Measurements from ENCODE around the gene KRT83. TPM values are rescaled to one million over a fixed set of nuclear protein-coding genes. Genes with fewer than 3 reads are reported as not detected.

KRT83 gene
- total and polyA plus RNA-seq, 4 donors = not detected

DNA sequence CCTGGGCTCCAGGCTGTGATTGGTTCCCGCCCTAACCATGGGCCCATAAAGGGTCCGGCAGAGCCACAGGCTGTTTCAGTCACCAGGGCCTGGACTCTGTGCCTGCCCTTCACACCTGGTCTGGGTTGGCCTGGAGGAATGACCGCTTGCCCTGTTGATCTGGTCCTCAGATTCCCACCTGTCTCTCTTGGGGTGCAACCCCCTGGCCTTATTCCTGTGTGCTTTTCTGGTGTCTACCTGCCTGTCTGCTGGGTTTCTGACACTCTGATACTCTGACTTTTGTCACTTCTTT, 2.9 kb upstream of the KRT83 start:
- no peak for DNase-seq
- Histone ChIP-seq H3K4me3 (no peak overlapping the region), H3K4me1 (ENCODE audit: control insufficient read depth in 5 of 5, insufficient read depth in 5 of 5, low read length in 5 of 5) (no peaks in the 10 kb centered on the region), H3K9me3 (ENCODE audit: control insufficient read depth in 4 of 4, insufficient read depth in 3 of 4, low read length in 3 of 4) (no peaks in the 10 kb centered on the region), H3K9ac (ENCODE audit: insufficient read depth in 1 of 2, low read length in 2 of 2) (no peak overlapping the region), H3K27me3 (ENCODE audit: control insufficient read depth in 3 of 3, insufficient read depth in 3 of 3, low read length in 2 of 3) (peaks cover 0 to 11% (median 8%) of the 10 kb centered on the region in 3 donors), H3K27ac (ENCODE audit: low read depth in 1 of 2, low read length in 1 of 2) (no peak overlapping the region), H3K36me3 (ENCODE audit: control insufficient read depth in 4 of 4, insufficient read depth in 4 of 4, low read length in 4 of 4) (no peaks in the 10 kb centered on the region)
- TF ChIP-seq, protein P1, sequence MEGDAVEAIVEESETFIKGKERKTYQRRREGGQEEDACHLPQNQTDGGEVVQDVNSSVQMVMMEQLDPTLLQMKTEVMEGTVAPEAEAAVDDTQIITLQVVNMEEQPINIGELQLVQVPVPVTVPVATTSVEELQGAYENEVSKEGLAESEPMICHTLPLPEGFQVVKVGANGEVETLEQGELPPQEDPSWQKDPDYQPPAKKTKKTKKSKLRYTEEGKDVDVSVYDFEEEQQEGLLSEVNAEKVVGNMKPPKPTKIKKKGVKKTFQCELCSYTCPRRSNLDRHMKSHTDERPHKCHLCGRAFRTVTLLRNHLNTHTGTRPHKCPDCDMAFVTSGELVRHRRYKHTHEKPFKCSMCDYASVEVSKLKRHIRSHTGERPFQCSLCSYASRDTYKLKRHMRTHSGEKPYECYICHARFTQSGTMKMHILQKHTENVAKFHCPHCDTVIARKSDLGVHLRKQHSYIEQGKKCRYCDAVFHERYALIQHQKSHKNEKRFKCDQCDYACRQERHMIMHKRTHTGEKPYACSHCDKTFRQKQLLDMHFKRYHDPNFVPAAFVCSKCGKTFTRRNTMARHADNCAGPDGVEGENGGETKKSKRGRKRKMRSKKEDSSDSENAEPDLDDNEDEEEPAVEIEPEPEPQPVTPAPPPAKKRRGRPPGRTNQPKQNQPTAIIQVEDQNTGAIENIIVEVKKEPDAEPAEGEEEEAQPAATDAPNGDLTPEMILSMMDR (IDR thresholded peaks at IDR 0.05; ENCODE audit: control extremely low read depth, extremely low read depth) = no peak
- WGBS, 2 donors = 90 to 92% methylated on average over 3 of the region's 3 CpGs
- no peak for ATAC-seq (ENCODE audit: insufficient read depth, low FRiP score)

DNA sequence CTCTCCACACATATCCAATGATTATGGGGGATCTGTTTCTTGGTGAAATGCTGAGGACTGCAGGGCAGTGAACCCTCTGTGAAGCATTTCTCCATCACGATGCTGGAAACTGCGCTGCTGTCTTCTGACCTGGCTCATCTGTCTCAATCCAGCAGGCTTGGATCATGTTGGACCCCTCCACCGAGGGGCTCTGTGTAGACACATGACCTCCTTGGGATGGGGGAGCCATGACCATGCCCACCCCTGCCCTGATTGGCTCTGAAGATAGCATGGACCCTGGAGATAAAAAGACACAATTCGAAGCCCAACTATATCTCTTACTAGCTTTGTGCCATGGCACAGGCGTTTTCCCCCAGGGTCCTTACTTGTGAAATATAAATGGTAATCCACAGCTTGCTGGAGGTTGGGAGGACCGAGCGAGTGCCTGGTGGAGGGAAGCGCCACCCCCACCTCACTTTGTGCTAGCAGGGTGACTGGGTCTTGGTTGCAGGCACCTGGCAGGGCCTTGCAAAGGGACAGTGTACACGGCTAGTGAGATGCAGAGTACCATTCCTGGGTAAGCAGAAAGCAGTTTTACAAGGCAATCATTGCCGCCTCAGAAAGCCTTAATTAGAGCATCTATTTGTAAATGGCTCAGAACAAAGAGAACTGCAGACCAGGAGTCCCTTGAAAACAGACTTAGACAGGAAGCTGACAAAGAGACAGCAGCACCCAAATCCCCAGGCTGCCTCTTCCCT, 2.4 kb upstream of the KRT83 start:
- no peak for DNase-seq
- TF ChIP-seq, protein P1 (IDR thresholded peaks at IDR 0.05; ENCODE audit: control extremely low read depth, extremely low read depth) = no peak
- ATAC-seq (ENCODE audit: insufficient read depth, low FRiP score) = no peak
- WGBS, 2 donors = 86 to 92% methylated on average over 10 of the region's 10 CpGs
- Histone ChIP-seq H3K9me3 (ENCODE audit: control insufficient read depth in 4 of 4, insufficient read depth in 3 of 4, low read length in 3 of 4) (no peaks in the 10 kb centered on the region), H3K27ac (ENCODE audit: low read depth in 1 of 2, low read length in 1 of 2) (no peak overlapping the region), H3K27me3 (ENCODE audit: control insufficient read depth in 3 of 3, insufficient read depth in 3 of 3, low read length in 2 of 3) (peaks cover 0 to 11% (median 8%) of the 10 kb centered on the region in 3 donors), H3K4me1 (ENCODE audit: control insufficient read depth in 5 of 5, insufficient read depth in 5 of 5, low read length in 5 of 5) (no peaks in the 10 kb centered on the region), H3K4me3 (no peak overlapping the region), H3K9ac (ENCODE audit: insufficient read depth in 1 of 2, low read length in 2 of 2) (no peak overlapping the region), H3K36me3 (ENCODE audit: control insufficient read depth in 4 of 4, insufficient read depth in 4 of 4, low read length in 4 of 4) (no peaks in the 10 kb centered on the region)

DNA sequence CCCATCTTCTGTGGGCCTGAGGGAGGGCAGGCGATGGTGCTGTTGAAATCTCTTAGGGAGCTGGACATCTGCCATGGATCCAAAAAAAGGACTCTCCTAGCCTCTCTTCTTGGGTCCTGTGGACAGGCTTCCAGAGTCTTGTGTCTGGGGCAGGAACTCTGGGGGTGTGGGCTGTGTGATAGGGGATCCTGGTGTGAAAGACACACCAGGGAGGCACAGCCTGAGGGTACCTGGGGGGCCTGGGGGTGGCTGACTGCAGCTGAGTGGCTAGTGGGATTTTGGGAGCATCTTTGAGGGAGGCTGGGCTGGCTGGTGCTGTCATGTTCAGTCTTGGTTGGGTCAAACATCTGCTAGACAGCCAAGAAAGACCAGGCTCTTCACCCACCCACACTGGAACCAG, 1.8 kb upstream of the KRT83 start:
- Histone ChIP-seq H3K4me1 (ENCODE audit: control insufficient read depth in 5 of 5, insufficient read depth in 5 of 5, low read length in 5 of 5) (no peaks in the 10 kb centered on the region), H3K9me3 (ENCODE audit: control insufficient read depth in 4 of 4, insufficient read depth in 3 of 4, low read length in 3 of 4) (no peaks in the 10 kb centered on the region), H3K27me3 (ENCODE audit: control insufficient read depth in 3 of 3, insufficient read depth in 3 of 3, low read length in 2 of 3) (peaks cover 0 to 11% (median 8%) of the 10 kb centered on the region in 3 donors), H3K9ac (ENCODE audit: insufficient read depth in 1 of 2, low read length in 2 of 2) (no peak overlapping the region), H3K4me3 (no peak overlapping the region), H3K36me3 (ENCODE audit: control insufficient read depth in 4 of 4, insufficient read depth in 4 of 4, low read length in 4 of 4) (no peaks in the 10 kb centered on the region), H3K27ac (ENCODE audit: low read depth in 1 of 2, low read length in 1 of 2) (no peak overlapping the region)
- DNase-seq = no peak
- ATAC-seq (ENCODE audit: insufficient read depth, low FRiP score) = no peak
- TF ChIP-seq, protein P1 (IDR thresholded peaks at IDR 0.05; ENCODE audit: control extremely low read depth, extremely low read depth) = no peak
- 73 to 100% methylated on average over 1 of the region's 1 CpG for WGBS, 2 donors

DNA sequence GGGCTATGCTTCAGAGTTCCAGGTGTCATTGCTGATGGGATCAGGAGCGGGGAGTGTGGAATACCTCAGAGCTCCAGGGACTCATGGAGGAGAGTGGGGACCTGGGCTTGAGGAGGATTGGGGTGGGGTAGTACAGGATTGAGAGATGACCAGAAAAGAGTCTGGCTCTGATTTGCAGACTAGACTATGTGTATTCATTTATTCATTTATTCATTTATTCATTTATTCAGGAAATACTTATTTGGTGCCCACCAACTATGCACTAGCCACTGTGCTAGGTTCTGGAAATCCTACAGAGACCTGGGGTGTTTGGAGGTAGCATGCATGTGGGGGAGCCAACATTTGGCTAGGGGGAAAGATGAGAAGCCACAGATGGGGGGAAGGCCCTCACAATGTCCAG, 871 bp upstream of the KRT83 start:
- no peak for DNase-seq
- WGBS, 2 donors = 95 to 100% methylated on average over 1 of the region's 1 CpG
- TF ChIP-seq, protein P1 (IDR thresholded peaks at IDR 0.05; ENCODE audit: control extremely low read depth, extremely low read depth) = no peak
- peaks cover 0 to 11% (median 8%) of the 10 kb centered on the region in 3 donors for H3K27me3 ChIP-seq (ENCODE audit: control insufficient read depth in 3 of 3, insufficient read depth in 3 of 3, low read length in 2 of 3)
- no peak for ATAC-seq (ENCODE audit: insufficient read depth, low FRiP score)
- H3K4me3 ChIP-seq = no peak overlapping the region
- H3K4me1 ChIP-seq (ENCODE audit: control insufficient read depth in 5 of 5, insufficient read depth in 5 of 5, low read length in 5 of 5) = no peaks in the 10 kb centered on the region
- H3K27ac ChIP-seq (ENCODE audit: low read depth in 1 of 2, low read length in 1 of 2) = no peak overlapping the region
- H3K9me3 ChIP-seq (ENCODE audit: control insufficient read depth in 4 of 4, insufficient read depth in 3 of 4, low read length in 3 of 4) = no peaks in the 10 kb centered on the region
- no peak overlapping the region for H3K9ac ChIP-seq (ENCODE audit: insufficient read depth in 1 of 2, low read length in 2 of 2)
- no peaks in the 10 kb centered on the region for H3K36me3 ChIP-seq (ENCODE audit: control insufficient read depth in 4 of 4, insufficient read depth in 4 of 4, low read length in 4 of 4)
